K562 (cell line): Measurements from ENCODE around the gene GNAZ. TPM values are rescaled to one million over a fixed set of nuclear protein-coding genes. Genes with fewer than 3 reads are reported as not detected.

Experiments
- ATAC-seq: fragments of 200-7000 bp; cut with Tn5 transposase; 3 replicates; pipeline ENCODE4 v1.9.1; 2020; ENCODE audit warnings: moderate library complexity
- BruUV-seq: library from RNA; stranded (reverse); fragments of 400-500 nt; replicated peaks from 2 replicates; lab custom pipeline; 2021; lab: Mats Ljungman, UMichigan
- CTCF ChIA-PET: fragments of 300-600 bp; formaldehyde crosslinking; extraction: SDS; loops from one replicate; lab custom pipeline; 2021; ENCODE audit warnings: low intra/inter-chr PET ratio; lab: Yijun Ruan, JAX
- POLR2A ChIA-PET: fragments of 300-600, 350-650 bp; sonication (Branson Sonifier 250); formaldehyde crosslinking; extraction: SDS; loops from one replicate; lab custom pipeline; 2021; ENCODE audit warnings: antibody characterized with exemption, inconsistent platforms; lab: Yijun Ruan, JAX
- DNase-seq, 4 experiments: peaks; one replicate each; pipeline versions ENCODE4 v3.0.0 to v3.0.0-alpha.2; 2011 to 2018; ENCODE audit warnings: low spot score in 3 of 4, mixed read lengths in 3 of 4; ENCODE audit errors: extremely low read depth in 1 of 4
- FAIRE-seq: peaks from 2 replicates; lab custom pipeline; 2011; peaks lifted over from hg19 to GRCh38; lab: Jason Lieb, UNC
- H2AFZ ChIP-seq: 2 replicates; pipeline ENCODE4 v1.6.0; 2011; ENCODE audit warnings: low read depth, low read length, control low read depth, inconsistent platforms
- H3K27ac ChIP-seq: fragments of 200-600 bp; 3 replicates; pipeline ENCODE4 v1.8.0; 2011; ENCODE audit warnings: low read depth, mild to moderate bottlenecking, control low read depth, inconsistent platforms, low read length, moderate library complexity, mixed read lengths; ENCODE audit errors: extremely low read depth
- H3K27me3 ChIP-seq, 2 experiments: fragments of 300-600 bp in 1 of 2; 2 replicates in 1 of 2; 3 replicates in 1 of 2; pipeline versions ENCODE4 v1.6.0 to v1.8.0; 2011; ENCODE audit warnings: inconsistent platforms in 2 of 2, low read length in 2 of 2, mild to moderate bottlenecking in 1 of 2, mixed read lengths in 1 of 2, moderate library complexity in 1 of 2; ENCODE audit not compliant: control insufficient read depth in 2 of 2, insufficient read depth in 2 of 2
- H3K36me3 ChIP-seq: fragments of 300-600 bp; 3 replicates; pipeline ENCODE4 v1.8.0; 2011; ENCODE audit warnings: mild to moderate bottlenecking, low read length, inconsistent platforms; ENCODE audit not compliant: control insufficient read depth, insufficient read depth
- H3K4me1 ChIP-seq, 2 experiments: fragments of 200-600 bp in 1 of 2; replicated peaks in 1 of 2; 2 replicates in 1 of 2; 3 replicates in 1 of 2; pipeline versions ENCODE4 v1.5.1 to v1.8.0; 2011; ENCODE audit warnings: inconsistent platforms in 2 of 2, low read length in 2 of 2, mild to moderate bottlenecking in 1 of 2, mixed read lengths in 1 of 2, moderate library complexity in 1 of 2; ENCODE audit not compliant: control insufficient read depth in 2 of 2, insufficient read depth in 2 of 2
- H3K4me2 ChIP-seq: 2 replicates; pipeline ENCODE4 v1.6.1; 2011; ENCODE audit warnings: low read length, control low read depth, inconsistent platforms, mixed read lengths; ENCODE audit not compliant: insufficient read depth
- H3K4me3 ChIP-seq: fragments of 200-600 bp; sonication (generic), shearing (Covaris generic); 2 replicates; pipeline ENCODE4 v1.5.1; 2016; ENCODE audit warnings: control low read depth, inconsistent platforms
- H3K79me2 ChIP-seq: fragments of 200-600 bp; 3 replicates; pipeline ENCODE4 v1.8.0; 2011; ENCODE audit warnings: low read length, inconsistent platforms; ENCODE audit not compliant: control insufficient read depth, insufficient read depth
- H3K9ac ChIP-seq, 2 experiments: 2 replicates each; pipeline versions ENCODE4 v1.6.0 to v1.6.1; 2011; ENCODE audit warnings: low read depth in 2 of 2, low read length in 2 of 2, control low read depth in 1 of 2, inconsistent platforms in 1 of 2, mild to moderate bottlenecking in 1 of 2, mixed read lengths in 1 of 2; ENCODE audit not compliant: insufficient read depth in 1 of 2
- H3K9me1 ChIP-seq: one replicate; pipeline ENCODE4 v1.6.0; 2011; ENCODE audit warnings: inconsistent platforms, mild to moderate bottlenecking, low read length, moderate library complexity; ENCODE audit not compliant: control insufficient read depth, insufficient read depth
- H3K9me3 ChIP-seq: replicated peaks from 2 replicates; pipeline ENCODE4 v1.5.1; 2011; ENCODE audit warnings: low read depth, low read length, inconsistent platforms; ENCODE audit not compliant: control insufficient read depth, insufficient read depth
- H4K20me1 ChIP-seq: replicated peaks from 2 replicates; pipeline ENCODE4 v1.6.1; 2011; ENCODE audit warnings: low read length, inconsistent platforms, mixed read lengths; ENCODE audit not compliant: control insufficient read depth, insufficient read depth
- ATF2 ChIP-seq: sonication (generic); formaldehyde crosslinking; IDR thresholded peaks from 2 replicates; pipeline ENCODE4 v1.8.1; 2022; ENCODE audit warnings: missing genetic modification reagents
- BACH1 ChIP-seq: fragments of 200-800 bp; sonication (Bioruptor generic); IDR thresholded peaks from 2 replicates; pipeline ENCODE4 v1.6.1; 2016; ENCODE audit warnings: missing genetic modification characterization, missing compliant biosample characterization
- BCL6 ChIP-seq: fragments of 250-450 bp; sonication (Bioruptor Pico); IDR thresholded peaks from 2 replicates; pipeline ENCODE4 v1.4.0; 2020
- CBFA2T2 ChIP-seq: fragments of 450-650 bp; conservative IDR thresholded peaks from 2 replicates; pipeline ENCODE4 v1.6.1; 2017; ENCODE audit warnings: mild to moderate bottlenecking
- CBX5 ChIP-seq: IDR thresholded peaks from 2 replicates; pipeline ENCODE4 v1.6.1; 2014; ENCODE audit warnings: low read depth, borderline replicate concordance
- ESRRB ChIP-seq: fragments of 250-450 bp; sonication (Bioruptor Pico); IDR thresholded peaks from 2 replicates; pipeline ENCODE4 v1.5.0; 2020; ENCODE audit warnings: mild to moderate bottlenecking, moderate library complexity, borderline replicate concordance
- JUND ChIP-seq, 2 experiments: IDR thresholded peaks; 2 replicates in 1 of 2; 3 replicates in 1 of 2; pipeline ENCODE4 v1.6.1; 2011; ENCODE audit warnings: borderline replicate concordance in 2 of 2, low read depth in 2 of 2, low read length in 2 of 2, improper control_type of control experiment in 1 of 2, missing biosample characterization in 1 of 2, missing genetic modification characterization in 1 of 2, missing genetic modification reagents in 1 of 2
- MAFK ChIP-seq: IDR thresholded peaks from 2 replicates; pipeline ENCODE4 v1.6.1; 2011; ENCODE audit warnings: low read length, improper control_type of control experiment
- MYC ChIP-seq, 2 experiments: fragments of 250-450 bp in 1 of 2; sonication (Bioruptor Pico) in 1 of 2; IDR thresholded peaks; 2 replicates each; pipeline versions ENCODE4 v1.5.1 to v1.6.1; 2012 to 2021; ENCODE audit warnings: low read depth in 2 of 2, borderline replicate concordance in 1 of 2, improper control_type of control experiment in 1 of 2, low read length in 1 of 2, mild to moderate bottlenecking in 1 of 2, moderate library complexity in 1 of 2
- NEUROD1 ChIP-seq: fragments of 150-350 bp; IDR thresholded peaks from 2 replicates; pipeline ENCODE4 v1.6.1; 2014; ENCODE audit warnings: borderline replicate concordance, low read length, low read depth; ENCODE audit not compliant: partially characterized antibody
- POLR3G ChIP-seq: IDR thresholded peaks from 2 replicates; pipeline ENCODE4 v1.6.1; 2011; ENCODE audit not compliant: insufficient read length, insufficient replicate concordance; ENCODE audit errors: extremely low read depth
- PRMT5 ChIP-seq: sonication (generic); formaldehyde crosslinking; IDR thresholded peaks from 2 replicates; pipeline ENCODE4 v1.5.0; 2020; ENCODE audit warnings: missing genetic modification reagents
- SMAD3 ChIP-seq: fragments of 450-650 bp; formaldehyde crosslinking; conservative IDR thresholded peaks from 2 replicates; pipeline ENCODE4 v1.4.0; 2020; ENCODE audit warnings: mild to moderate bottlenecking
- TEAD4 ChIP-seq, 2 experiments: sonication (generic) in 1 of 2; formaldehyde crosslinking in 1 of 2; IDR thresholded peaks; 2 replicates each; pipeline versions ENCODE4 v1.6.1 to v1.8.0; 2012 to 2022; ENCODE audit warnings: borderline replicate concordance in 1 of 2, inconsistent platforms in 1 of 2, low read length in 1 of 2, mild to moderate bottlenecking in 1 of 2, missing genetic modification reagents in 1 of 2
- ZBTB12 ChIP-seq: fragments of 250-450 bp; sonication (Bioruptor Pico); IDR thresholded peaks from 2 replicates; pipeline ENCODE4 v1.4.0; 2020
- ZNF197 ChIP-seq: fragments of 200-800 bp; sonication (Bioruptor generic); IDR thresholded peaks from 2 replicates; pipeline ENCODE4 v1.6.1; 2016; ENCODE audit warnings: low read depth, missing genetic modification characterization, missing compliant biosample characterization
- ZNF449 ChIP-seq: fragments of 250-450 bp; sonication (Bioruptor Pico); IDR thresholded peaks from 2 replicates; pipeline ENCODE4 v1.8.0; 2022; ENCODE audit warnings: moderate library complexity, mild to moderate bottlenecking, inconsistent platforms
- ZNF561 ChIP-seq: fragments of 450-650 bp; formaldehyde crosslinking; conservative IDR thresholded peaks from 2 replicates; pipeline ENCODE4 v1.4.0; 2020; ENCODE audit warnings: mild to moderate bottlenecking, moderate library complexity
- WGBS: fragments of 100-300 bp; shearing (Covaris generic); methylation state at CpG from one replicate; pipeline ENCODE4 v1.1.6; 2016; ENCODE audit warnings: low coverage, mixed read lengths; ENCODE audit not compliant: insufficient coverage; ENCODE audit errors: missing lambda C conversion rate; 5-methylcytosine and 5-hydroxymethylcytosine counted together
- in situ Hi-C: fragments of 300-500 bp; cut with MboI; formaldehyde crosslinking; loops from 4 replicates; pipeline ENCODE4 v1.15.0; 2018; ENCODE audit warnings: inconsistent platforms, mixed read lengths
- intact Hi-C: fragments of 100-400 bp; cut with micrococcal nuclease; formaldehyde crosslinking; loops from 2 replicates; pipeline ENCODE4 v1.14.2; 2022
- polyA plus RNA-seq, 8 experiments: library from polyadenylated mRNA; depleted of rRNA in 4 of 8; stranded (reverse) in 5 of 8; unstranded in 3 of 8; fragments of >200 nt; fragmentation: Nextera tagmentation in 2 of 8; fragmentation: Illumina TruSeq in 1 of 8; extraction: Ambion mirVana in 2 of 8; extraction: Trizol in 1 of 8; gene quantifications; 2 replicates each; pipeline versions ENCODE4 v1.2.1 to v1.2.3, GENCODE V29; 2011 to 2014; ENCODE audit warnings: inconsistent platforms in 1 of 8, missing spikeins in 1 of 8
- total RNA-seq, 7 experiments: library from RNA; depleted of rRNA in 6 of 7; stranded (reverse); fragments of >200 nt in 6 of 7; fragmentation: Illumina TruSeq in 2 of 7; extraction: Trizol in 2 of 7; gene quantifications; 2 replicates each; pipeline versions ENCODE4 v1.2.1 to v1.2.3, GENCODE V29; 2011 to 2021; ENCODE audit warnings: low replicate concordance in 1 of 7

GNAZ gene
- total and polyA plus RNA-seq, 9 of the 15 experiments (the other 6 are each of a cell fraction or from before 2014, with no cell fraction given), result 0.04 to 0.22 (median 0.13) TPM; not detected in 3

GRCh38 chr22:23086787-23087186 is 16.5 kb downstream of the GNAZ start:
- peak overlapping the region; percentile 20 for H3K4me2 ChIP-seq
- H3K27me3 ChIP-seq, result peaks cover 67 to 90% of the 10 kb centered on the region in 2 experiments
- DNase-seq (peak in 1 of 4 experiments; percentile 89), FAIRE-seq (no peak), ATAC-seq (peak; percentile 49)
- H4K20me1 ChIP-seq, result peaks cover 83% of the 10 kb centered on the region
- H3K4me3 ChIP-seq, result no peak overlapping the region
- ChIA-PET CTCF (interaction anchor here (0.6 kb wide), 1 partner anchor 16 kb away, joined by 3 read pairs; no protein-coding TSS in a partner anchor), POLR2A (interaction anchor here (0.8 to 9.9 kb wide), 7 partner anchors 14 to 92 kb away, joined by 3 to 178 read pairs (median 7); partner anchors contain the start of gene GNAZ)
- in situ Hi-C loops, result no loop called here
- no peaks in the 10 kb centered on the region for H3K36me3 ChIP-seq
- no peak overlapping the region for H3K27ac ChIP-seq
- H2AFZ ChIP-seq, result peak overlapping the region; percentile 2; the same call in 1 of the 2 replicates
- peaks cover 34% of the 10 kb centered on the region for H3K9me1 ChIP-seq
- no peaks in the 10 kb centered on the region; the same call in 1 of the 2 replicates for H3K9me3 ChIP-seq
- H3K4me1 ChIP-seq, result peaks cover 17 to 38% of the 10 kb centered on the region in 2 experiments; a peak in 4 of 5 replicates
- no peaks in the 10 kb centered on the region for H3K79me2 ChIP-seq
- BruUV-seq, result no TSS peak
- H3K9ac ChIP-seq, result peak overlapping the region in 1 of 2 experiments; percentile 80; a peak in 2 of 4 replicates
- intact Hi-C loops, result loop anchor here (1.0 kb wide), 1 partner anchor 16 kb away; the partner anchor contains the start of gene GNAZ
- WGBS, result 1% methylated on average over 10 of the region's 10 CpGs
- no peak for TF ChIP-seq BACH1 (tag)
- no peak for TF ChIP-seq SMAD3 (CRISPR knock-in tag)
- peak; percentile 29 for TF ChIP-seq NEUROD1
- TF ChIP-seq ATF2 (CRISPR knock-in tag), result no peak
- no peak for TF ChIP-seq ESRRB (CRISPR knock-in tag)
- no peak for TF ChIP-seq ZNF449
- TF ChIP-seq ZNF197 (CRISPR knock-in tag), result no peak
- no peak for TF ChIP-seq ZNF561 (CRISPR knock-in tag)
- TF ChIP-seq CBFA2T2, result peak; percentile 88
- TF ChIP-seq JUND (IDR thresholded peaks at IDR 0.05; ENCODE audit: borderline replicate concordance, low read depth, low read length), result peak; percentile 26; the same call in 1 of the 2 replicates
- TF ChIP-seq JUND (tag; IDR thresholded peaks at IDR 0.05; ENCODE audit: borderline replicate concordance, low read depth, low read length), result no peak
- TF ChIP-seq MAFK, result peak; percentile 42
- no peak for TF ChIP-seq ZBTB12 (CRISPR knock-in tag)
- TF ChIP-seq POLR3G, result no peak
- TF ChIP-seq PRMT5, result no peak
- no peak for TF ChIP-seq CBX5
- TF ChIP-seq TEAD4 (IDR thresholded peaks at IDR 0.05; ENCODE audit: low read length), result peak; percentile 91
- no peak for TF ChIP-seq TEAD4 (CRISPR knock-in tag; IDR thresholded peaks at IDR 0.05; ENCODE audit: borderline replicate concordance)
- no peak for TF ChIP-seq BCL6 (CRISPR knock-in tag)
- peak; percentile 97 for TF ChIP-seq MYC (IDR thresholded peaks at IDR 0.05; ENCODE audit: low read depth, low read length)
- no peak for TF ChIP-seq MYC (CRISPR knock-in tag; IDR thresholded peaks at IDR 0.05; ENCODE audit: borderline replicate concordance, low read depth)
